ENCODE measurements around the gene RNGTT.

DNA sequence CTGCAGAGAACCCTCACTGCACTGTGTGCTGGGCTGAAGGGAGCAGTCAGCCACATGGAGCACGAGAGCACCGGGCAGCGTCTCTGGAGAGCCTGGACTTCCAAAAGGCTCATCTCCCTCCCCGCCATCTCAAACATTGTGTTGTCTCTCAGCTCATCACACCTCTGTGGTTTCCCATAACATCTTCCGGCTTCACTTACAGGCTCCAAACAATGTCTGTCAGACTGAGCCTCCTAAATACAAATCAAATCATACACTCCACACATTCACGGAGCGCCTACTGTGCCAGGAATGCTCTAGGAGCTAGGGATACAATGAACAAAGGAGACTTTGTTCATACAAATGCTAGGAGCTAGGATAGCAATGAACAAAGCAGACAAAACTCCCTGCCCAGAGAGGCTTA, 398.0 kb downstream of the RNGTT start:
- TF ChIP-seq, protein P1, sequence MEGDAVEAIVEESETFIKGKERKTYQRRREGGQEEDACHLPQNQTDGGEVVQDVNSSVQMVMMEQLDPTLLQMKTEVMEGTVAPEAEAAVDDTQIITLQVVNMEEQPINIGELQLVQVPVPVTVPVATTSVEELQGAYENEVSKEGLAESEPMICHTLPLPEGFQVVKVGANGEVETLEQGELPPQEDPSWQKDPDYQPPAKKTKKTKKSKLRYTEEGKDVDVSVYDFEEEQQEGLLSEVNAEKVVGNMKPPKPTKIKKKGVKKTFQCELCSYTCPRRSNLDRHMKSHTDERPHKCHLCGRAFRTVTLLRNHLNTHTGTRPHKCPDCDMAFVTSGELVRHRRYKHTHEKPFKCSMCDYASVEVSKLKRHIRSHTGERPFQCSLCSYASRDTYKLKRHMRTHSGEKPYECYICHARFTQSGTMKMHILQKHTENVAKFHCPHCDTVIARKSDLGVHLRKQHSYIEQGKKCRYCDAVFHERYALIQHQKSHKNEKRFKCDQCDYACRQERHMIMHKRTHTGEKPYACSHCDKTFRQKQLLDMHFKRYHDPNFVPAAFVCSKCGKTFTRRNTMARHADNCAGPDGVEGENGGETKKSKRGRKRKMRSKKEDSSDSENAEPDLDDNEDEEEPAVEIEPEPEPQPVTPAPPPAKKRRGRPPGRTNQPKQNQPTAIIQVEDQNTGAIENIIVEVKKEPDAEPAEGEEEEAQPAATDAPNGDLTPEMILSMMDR (IDR thresholded peaks at IDR 0.05) = no peak
- TF ChIP-seq EP300 (IDR thresholded peaks at IDR 0.05) = no peak
